ENCODE data around the gene INPP5A. TPM values are rescaled to one million over a fixed set of nuclear protein-coding genes. Genes with fewer than 3 reads are reported as not detected.
"Not testable (repeated sequence)": the region's sequence is repeated elsewhere in the genome, so short reads cannot be mapped to it uniquely, and the experiment has no call there.

Gene INPP5A
- polyA plus RNA-seq, 10 donors = 41.4 to 53.2 (median 47.6) TPM

- DNase-seq = no peak
These were observed 216.5 kb downstream of the INPP5A start for GRCh38 chr10:132754071-132754470.

- DNase-seq = no peak
These were observed 217.7 kb downstream of the INPP5A start for GRCh38 chr10:132755166-132755711.

- DNase-seq = no peak
These were observed 219.0 kb downstream of the INPP5A start for GRCh38 chr10:132756591-132756990.

- DNase-seq = no peak
These were observed 219.6 kb downstream of the INPP5A start for GRCh38 chr10:132757171-132757570.

- DNase-seq = no peak
These were observed 221.3 kb downstream of the INPP5A start for GRCh38 chr10:132758865-132759264.

- no peak for DNase-seq
These were observed 223.9 kb downstream of the INPP5A start for GRCh38 chr10:132761395-132762060.

- DNase-seq = no peak
These were observed 224.7 kb downstream of the INPP5A start for GRCh38 chr10:132762267-132762666.

GRCh38 chr10:132763545-132763944 lies 226.0 kb downstream of the INPP5A start:
- DNase-seq = no peak

GRCh38 chr10:132764108-132764507 lies 226.5 kb downstream of the INPP5A start:
- DNase-seq = no peak

- DNase-seq = no peak
These were observed 227.8 kb downstream of the INPP5A start for GRCh38 chr10:132765435-132765834.

- DNase-seq = no peak
These were observed 228.7 kb downstream of the INPP5A start for GRCh38 chr10:132766291-132766690.

GRCh38 chr10:132768346-132769248 lies 231.0 kb downstream of the INPP5A start:
- DNase-seq = no peak

- DNase-seq = no peak
These were observed 232.8 kb downstream of the INPP5A start for GRCh38 chr10:132770061-132771021.

- DNase-seq = not testable (repeated sequence)
These were observed 235.2 kb downstream of the INPP5A start for GRCh38 chr10:132772816-132773215.

- no peak for DNase-seq
These were observed 236.8 kb downstream of the INPP5A start for GRCh38 chr10:132774181-132774901.

- DNase-seq = peak in 1 of 3 donors; percentile 80
These were observed 237.6 kb downstream of the INPP5A start for GRCh38 chr10:132774902-132775863.

GRCh38 chr10:132776186-132776585 lies 238.6 kb downstream of the INPP5A start:
- DNase-seq = no peak

- no peak for DNase-seq
These were observed 239.2 kb downstream of the INPP5A start for GRCh38 chr10:132776821-132777220.

- no peak for DNase-seq
These were observed 239.9 kb downstream of the INPP5A start for GRCh38 chr10:132777441-132777840.
